Fibroblast of skin of scalp (primary cell): ENCODE results near the gene NAT9.

Experiments
- DNase-seq: peaks from one replicate; pipeline ENCODE4 v3.0.0-alpha.2; 2013

NAT9 gene

GRCh38 chr17:74760404-74761105 is 15.6 kb downstream of the NAT9 start:
- DNase-seq, result no peak

- DNase-seq, result no peak
Measured at GRCh38 chr17:74759941-74760340, 16.2 kb downstream of the NAT9 start.

GRCh38 chr17:74759243-74759801 is 16.8 kb downstream of the NAT9 start:
- DNase-seq, result no peak

- peak; percentile 31 for DNase-seq
Measured at GRCh38 chr17:74758848-74759168, 17.3 kb downstream of the NAT9 start.

- no peak for DNase-seq
Measured at GRCh38 chr17:74757931-74758847, 18.0 kb downstream of the NAT9 start.

GRCh38 chr17:74757502-74757901 is 18.6 kb downstream of the NAT9 start:
- no peak for DNase-seq

GRCh38 chr17:74756891-74757290 is 19.3 kb downstream of the NAT9 start:
- DNase-seq, result no peak

GRCh38 chr17:74755533-74755932 is 20.6 kb downstream of the NAT9 start:
- no peak for DNase-seq

GRCh38 chr17:74754832-74755231 is 21.3 kb downstream of the NAT9 start:
- DNase-seq, result no peak

- no peak for DNase-seq
Measured at GRCh38 chr17:74752822-74753401, 23.2 kb downstream of the NAT9 start.

- DNase-seq, result no peak
Measured at GRCh38 chr17:74752415-74752814, 23.7 kb downstream of the NAT9 start.

GRCh38 chr17:74750327-74751069 is 25.6 kb downstream of the NAT9 start:
- no peak for DNase-seq

- no peak for DNase-seq
Measured at GRCh38 chr17:74750039-74750326, 26.2 kb downstream of the NAT9 start.

GRCh38 chr17:74749279-74750038 is 26.7 kb downstream of the NAT9 start:
- no peak for DNase-seq

GRCh38 chr17:74748529-74749278 is 27.4 kb downstream of the NAT9 start, which contains the start of gene NHERF1:
Gene NHERF1, plus strand, starts transcription at chr17:74748628. Its CDS starts 219 bp downstream, at chr17:74748847.
- DNase-seq, result peak; percentile 91

GRCh38 chr17:74748279-74748528 is 27.9 kb downstream of the NAT9 start:
- no peak for DNase-seq

GRCh38 chr17:74746922-74747321 is 29.2 kb downstream of the NAT9 start:
- DNase-seq, result no peak

GRCh38 chr17:74746376-74746775 is 29.8 kb downstream of the NAT9 start:
- DNase-seq, result no peak

- DNase-seq, result no peak
Measured at GRCh38 chr17:74745548-74746177, 30.5 kb downstream of the NAT9 start.

GRCh38 chr17:74744714-74745547 is 31.2 kb downstream of the NAT9 start:
- DNase-seq, result peak; percentile 50
